SK-N-SH treated with all-trans-retinoic acid at 6 μM for 48 hours (cell line): ENCODE results near the gene PLD5.

Experiments used
- ATAC-seq: fragments of 200-7000 bp; cut with Tn5 transposase; 3 replicates; pipeline ENCODE4 v1.9.1; 2020; ENCODE audit warnings: mild to moderate bottlenecking, moderate library complexity
- ARNTL ChIP-seq: fragments of 450-650 bp; formaldehyde crosslinking; IDR thresholded peaks from 2 replicates; pipeline ENCODE4 v1.5.0; 2020; ENCODE audit warnings: low read depth, mild to moderate bottlenecking, moderate library complexity, borderline replicate concordance
- BACH2 ChIP-seq: fragments of 250-450 bp; sonication (Bioruptor Pico); IDR thresholded peaks from 2 replicates; pipeline ENCODE4 v1.9.0; 2021; ENCODE audit warnings: mild to moderate bottlenecking, borderline replicate concordance
- CSDC2 ChIP-seq: fragments of 250-450 bp; sonication (Bioruptor Pico); IDR thresholded peaks from 2 replicates; pipeline ENCODE4 v1.5.0; 2020; ENCODE audit warnings: mild to moderate bottlenecking, moderate library complexity
- CSRNP3 ChIP-seq: fragments of 250-450 bp; sonication (Bioruptor Pico); IDR thresholded peaks from 2 replicates; pipeline ENCODE4 v1.5.1; 2021; ENCODE audit warnings: mild to moderate bottlenecking, moderate library complexity
- ESRRG ChIP-seq: fragments of 250-450 bp; sonication (Bioruptor Pico); IDR thresholded peaks from 2 replicates; pipeline ENCODE4 v1.6.1; 2021; ENCODE audit warnings: mild to moderate bottlenecking
- GLIS3 ChIP-seq: fragments of 250-450 bp; sonication (Bioruptor Pico); IDR thresholded peaks from 2 replicates; pipeline ENCODE4 v1.5.0; 2020; ENCODE audit warnings: mild to moderate bottlenecking, moderate library complexity
- ISL1 ChIP-seq: fragments of 250-450 bp; sonication (Bioruptor Pico); IDR thresholded peaks from 2 replicates; pipeline ENCODE4 v2.1.2; 2022; ENCODE audit warnings: mild to moderate bottlenecking, moderate library complexity
- OSR1 ChIP-seq: fragments of 250-450 bp; sonication (Bioruptor Pico); IDR thresholded peaks from 2 replicates; pipeline ENCODE4 v1.8.0; 2022; ENCODE audit warnings: moderate library complexity, mild to moderate bottlenecking, inconsistent platforms
- PATZ1 ChIP-seq: fragments of 250-450 bp; sonication (Bioruptor Pico); IDR thresholded peaks from 2 replicates; pipeline ENCODE4 v1.8.0; 2020; ENCODE audit warnings: mild to moderate bottlenecking, moderate library complexity, borderline replicate concordance
- POU6F1 ChIP-seq: fragments of 250-450 bp; sonication (Bioruptor Pico); IDR thresholded peaks from 2 replicates; pipeline ENCODE4 v1.8.0; 2021; ENCODE audit warnings: low read depth, mild to moderate bottlenecking, moderate library complexity, borderline replicate concordance
- PPARA ChIP-seq: fragments of 250-450 bp; sonication (Bioruptor Pico); IDR thresholded peaks from 2 replicates; pipeline ENCODE4 v1.5.0; 2020; ENCODE audit warnings: mild to moderate bottlenecking, borderline replicate concordance
- RARB ChIP-seq: fragments of 250-450 bp; sonication (Bioruptor Pico); IDR thresholded peaks from 2 replicates; pipeline ENCODE4 v1.8.0; 2021; ENCODE audit warnings: mild to moderate bottlenecking, moderate library complexity
- SNAI2 ChIP-seq: fragments of 250-450 bp; sonication (Bioruptor Pico); IDR thresholded peaks from 2 replicates; pipeline ENCODE4 v1.5.0; 2020; ENCODE audit warnings: mild to moderate bottlenecking, moderate library complexity
- TCF4 ChIP-seq: fragments of 250-450 bp; sonication (Bioruptor Pico); IDR thresholded peaks from 2 replicates; pipeline ENCODE4 v1.8.0; 2021; ENCODE audit warnings: mild to moderate bottlenecking, moderate library complexity, borderline replicate concordance
- TSHZ2 ChIP-seq: fragments of 250-450 bp; sonication (Bioruptor Pico); IDR thresholded peaks from 2 replicates; pipeline ENCODE4 v1.5.0; 2020; ENCODE audit warnings: mild to moderate bottlenecking, moderate library complexity
- ZFP3 ChIP-seq: fragments of 250-450 bp; sonication (Bioruptor Pico); IDR thresholded peaks from 2 replicates; pipeline ENCODE4 v1.5.0; 2020; ENCODE audit warnings: mild to moderate bottlenecking, moderate library complexity
- ZFP30 ChIP-seq: fragments of 450-650 bp; formaldehyde crosslinking; IDR thresholded peaks from 2 replicates; pipeline ENCODE4 v1.5.0; 2022; ENCODE audit warnings: mild to moderate bottlenecking, moderate library complexity
- ZNF70 ChIP-seq: fragments of 450-650 bp; formaldehyde crosslinking; IDR thresholded peaks from 2 replicates; pipeline ENCODE4 v1.5.0; 2020; ENCODE audit warnings: mild to moderate bottlenecking, moderate library complexity
- ZNF8 ChIP-seq: fragments of 450-650 bp; formaldehyde crosslinking; IDR thresholded peaks from 2 replicates; pipeline ENCODE4 v1.5.0; 2020; ENCODE audit warnings: mild to moderate bottlenecking, moderate library complexity
- TF ChIP-seq, protein P1 (sequence below): fragments of 250-450 bp; sonication (Bioruptor Pico); IDR thresholded peaks from 2 replicates; pipeline ENCODE4 v1.5.1; 2020; ENCODE audit warnings: low read depth, mild to moderate bottlenecking, moderate library complexity

Gene PLD5

DNA sequence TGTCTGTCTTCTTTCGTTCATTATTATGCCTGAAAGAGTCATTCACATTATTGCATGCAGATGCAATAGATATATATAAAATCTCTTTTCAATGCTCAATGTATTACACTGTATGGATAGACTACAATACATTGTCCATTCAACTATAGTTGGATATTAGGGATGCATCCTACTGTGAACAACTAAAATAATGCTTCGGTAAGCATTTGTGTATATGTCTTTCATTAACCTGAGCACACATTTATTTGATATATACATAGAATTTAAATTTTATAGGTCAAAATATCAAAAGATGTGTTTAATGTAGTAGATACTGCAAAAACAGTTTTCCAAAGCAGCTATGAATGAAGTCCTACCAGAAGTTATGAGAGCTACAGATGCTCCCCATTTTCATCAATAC, 8.9 kb downstream of the PLD5 start:
- no peak for ATAC-seq
- no peak for TF ChIP-seq PPARA (CRISPR knock-in tag)
- TF ChIP-seq TSHZ2 (CRISPR knock-in tag), result no peak
- TF ChIP-seq ZNF8 (CRISPR knock-in tag), result no peak
- no peak for TF ChIP-seq SNAI2 (CRISPR knock-in tag)
- no peak for TF ChIP-seq ARNTL
- no peak for TF ChIP-seq POU6F1 (CRISPR knock-in tag)
- TF ChIP-seq ZNF70, result no peak
- TF ChIP-seq PATZ1, result no peak
- TF ChIP-seq, protein P1, sequence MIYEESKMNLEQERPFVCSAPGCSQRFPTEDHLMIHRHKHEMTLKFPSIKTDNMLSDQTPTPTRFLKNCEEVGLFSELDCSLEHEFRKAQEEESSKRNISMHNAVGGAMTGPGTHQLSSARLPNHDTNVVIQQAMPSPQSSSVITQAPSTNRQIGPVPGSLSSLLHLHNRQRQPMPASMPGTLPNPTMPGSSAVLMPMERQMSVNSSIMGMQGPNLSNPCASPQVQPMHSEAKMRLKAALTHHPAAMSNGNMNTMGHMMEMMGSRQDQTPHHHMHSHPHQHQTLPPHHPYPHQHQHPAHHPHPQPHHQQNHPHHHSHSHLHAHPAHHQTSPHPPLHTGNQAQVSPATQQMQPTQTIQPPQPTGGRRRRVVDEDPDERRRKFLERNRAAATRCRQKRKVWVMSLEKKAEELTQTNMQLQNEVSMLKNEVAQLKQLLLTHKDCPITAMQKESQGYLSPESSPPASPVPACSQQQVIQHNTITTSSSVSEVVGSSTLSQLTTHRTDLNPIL, result no peak
- TF ChIP-seq CSRNP3 (CRISPR knock-in tag), result no peak
- TF ChIP-seq ESRRG (CRISPR knock-in tag), result no peak
- TF ChIP-seq BACH2, result no peak
- no peak for TF ChIP-seq TCF4 (CRISPR knock-in tag)
- no peak for TF ChIP-seq GLIS3 (CRISPR knock-in tag)
- no peak for TF ChIP-seq CSDC2
- no peak for TF ChIP-seq RARB (CRISPR knock-in tag)
- TF ChIP-seq ISL1 (CRISPR knock-in tag), result no peak

- no peak for ATAC-seq
- TF ChIP-seq CSRNP3 (CRISPR knock-in tag), result no peak
- no peak for TF ChIP-seq PPARA (CRISPR knock-in tag)
- TF ChIP-seq BACH2, result no peak
- TF ChIP-seq, protein P1, result no peak
- no peak for TF ChIP-seq ZFP30
- no peak for TF ChIP-seq ZFP3 (CRISPR knock-in tag)
Measured at GRCh38 chr1:242506724-242507123, 17.8 kb downstream of the PLD5 start.

DNA sequence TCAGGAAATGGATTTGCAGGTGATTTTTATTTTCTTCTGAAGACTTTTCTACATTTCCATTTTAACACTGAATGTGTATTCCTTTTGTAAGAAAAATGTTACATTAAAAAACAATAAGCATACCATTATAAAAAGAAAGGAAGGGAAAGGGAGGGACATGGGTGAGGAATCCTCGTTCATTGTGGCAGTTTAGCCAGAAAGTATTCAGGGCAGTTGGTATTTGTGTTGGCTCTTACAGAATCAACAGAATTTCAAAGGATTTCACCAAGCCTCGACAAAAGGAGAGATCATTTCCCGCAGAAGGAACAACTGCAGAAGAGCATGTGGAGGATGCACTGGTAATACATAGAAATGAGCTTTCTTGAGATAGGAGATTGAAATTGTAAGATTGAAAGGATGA, 35.0 kb downstream of the PLD5 start:
- ATAC-seq, result no peak
- TF ChIP-seq BACH2 (no peak), ARNTL (no peak), POU6F1 (CRISPR knock-in tag) (no peak), TSHZ2 (CRISPR knock-in tag) (no peak), OSR1 (CRISPR knock-in tag) (no peak), ESRRG (CRISPR knock-in tag) (no peak), GLIS3 (CRISPR knock-in tag) (no peak), ISL1 (CRISPR knock-in tag) (no peak), RARB (CRISPR knock-in tag) (no peak), ZNF8 (CRISPR knock-in tag) (no peak)
